GM12872 (cell line): ENCODE results near the gene CD4.

Experiments used
- TF ChIP-seq, protein P1 (sequence below): IDR thresholded peaks from 3 replicates; pipeline ENCODE4 v1.5.1; 2011; ENCODE audit warnings: low read depth, mild to moderate bottlenecking, low read length, moderate library complexity; ENCODE audit not compliant: insufficient read depth

Gene CD4

DNA sequence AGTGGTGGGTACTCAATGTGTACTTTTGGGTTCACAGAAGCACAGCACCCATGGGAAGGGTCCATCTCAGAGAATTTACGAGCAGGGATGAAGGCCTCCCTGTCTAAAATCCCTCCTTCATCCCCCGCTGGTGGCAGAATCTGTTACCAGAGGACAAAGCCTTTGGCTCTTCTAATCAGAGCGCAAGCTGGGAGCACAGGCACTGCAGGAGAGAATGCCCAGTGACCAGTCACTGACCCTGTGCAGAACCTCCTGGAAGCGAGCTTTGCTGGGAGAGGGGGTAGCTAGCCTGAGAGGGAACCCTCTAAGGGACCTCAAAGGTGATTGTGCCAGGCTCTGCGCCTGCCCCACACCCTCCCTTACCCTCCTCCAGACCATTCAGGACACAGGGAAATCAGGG, 30.8 kb downstream of the CD4 start:
- TF ChIP-seq, protein P1, sequence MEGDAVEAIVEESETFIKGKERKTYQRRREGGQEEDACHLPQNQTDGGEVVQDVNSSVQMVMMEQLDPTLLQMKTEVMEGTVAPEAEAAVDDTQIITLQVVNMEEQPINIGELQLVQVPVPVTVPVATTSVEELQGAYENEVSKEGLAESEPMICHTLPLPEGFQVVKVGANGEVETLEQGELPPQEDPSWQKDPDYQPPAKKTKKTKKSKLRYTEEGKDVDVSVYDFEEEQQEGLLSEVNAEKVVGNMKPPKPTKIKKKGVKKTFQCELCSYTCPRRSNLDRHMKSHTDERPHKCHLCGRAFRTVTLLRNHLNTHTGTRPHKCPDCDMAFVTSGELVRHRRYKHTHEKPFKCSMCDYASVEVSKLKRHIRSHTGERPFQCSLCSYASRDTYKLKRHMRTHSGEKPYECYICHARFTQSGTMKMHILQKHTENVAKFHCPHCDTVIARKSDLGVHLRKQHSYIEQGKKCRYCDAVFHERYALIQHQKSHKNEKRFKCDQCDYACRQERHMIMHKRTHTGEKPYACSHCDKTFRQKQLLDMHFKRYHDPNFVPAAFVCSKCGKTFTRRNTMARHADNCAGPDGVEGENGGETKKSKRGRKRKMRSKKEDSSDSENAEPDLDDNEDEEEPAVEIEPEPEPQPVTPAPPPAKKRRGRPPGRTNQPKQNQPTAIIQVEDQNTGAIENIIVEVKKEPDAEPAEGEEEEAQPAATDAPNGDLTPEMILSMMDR, result no peak

DNA sequence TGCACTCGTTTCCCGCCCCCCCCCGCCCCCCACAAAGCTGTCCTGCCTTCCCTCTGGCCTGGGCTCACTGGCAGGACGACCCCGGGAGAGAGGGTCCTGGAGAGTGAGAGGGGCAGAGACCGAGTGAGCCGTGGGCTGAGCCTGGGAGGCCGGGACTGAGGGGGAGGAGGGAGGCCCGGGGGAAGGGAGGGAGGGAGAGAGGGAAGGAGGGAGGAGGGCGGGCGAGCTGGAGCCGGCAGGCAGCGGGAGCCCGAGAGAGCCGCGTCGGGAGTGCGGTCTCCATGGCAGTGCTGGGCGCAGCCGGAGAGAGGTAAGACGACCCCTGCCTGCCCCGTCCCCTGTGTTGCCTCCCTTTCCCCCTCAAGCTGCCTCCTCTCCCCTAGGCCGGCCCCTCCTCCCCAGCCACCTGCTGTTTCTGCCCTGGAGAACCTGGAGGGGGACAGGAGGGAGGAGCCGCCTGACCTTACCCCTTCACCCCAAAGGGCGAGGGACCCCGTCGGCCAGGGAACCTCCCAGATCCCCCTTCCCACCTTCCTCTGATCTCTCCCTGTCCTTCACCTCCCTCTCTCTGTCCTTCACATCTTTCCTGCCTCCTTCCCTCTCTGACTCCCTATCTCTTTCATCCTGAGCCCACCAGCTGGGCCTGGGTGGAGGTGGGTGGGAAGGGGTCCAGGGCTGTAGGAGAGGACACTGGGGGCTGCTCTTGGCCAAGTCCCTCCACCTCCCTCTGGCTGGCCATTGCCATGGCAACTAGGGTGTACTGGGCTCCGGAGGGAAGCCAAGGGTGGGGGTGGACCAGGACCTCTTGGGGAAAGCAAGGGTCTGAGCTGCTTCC, 32.5 kb downstream of the CD4 start, which contains the start of gene GPR162:
Gene GPR162, plus strand, starts transcription at position 231 of the 835 bp plus-strand sequence. CDS start 2,078 bp downstream, outside the sequence.
- TF ChIP-seq, protein P1, result no peak

DNA sequence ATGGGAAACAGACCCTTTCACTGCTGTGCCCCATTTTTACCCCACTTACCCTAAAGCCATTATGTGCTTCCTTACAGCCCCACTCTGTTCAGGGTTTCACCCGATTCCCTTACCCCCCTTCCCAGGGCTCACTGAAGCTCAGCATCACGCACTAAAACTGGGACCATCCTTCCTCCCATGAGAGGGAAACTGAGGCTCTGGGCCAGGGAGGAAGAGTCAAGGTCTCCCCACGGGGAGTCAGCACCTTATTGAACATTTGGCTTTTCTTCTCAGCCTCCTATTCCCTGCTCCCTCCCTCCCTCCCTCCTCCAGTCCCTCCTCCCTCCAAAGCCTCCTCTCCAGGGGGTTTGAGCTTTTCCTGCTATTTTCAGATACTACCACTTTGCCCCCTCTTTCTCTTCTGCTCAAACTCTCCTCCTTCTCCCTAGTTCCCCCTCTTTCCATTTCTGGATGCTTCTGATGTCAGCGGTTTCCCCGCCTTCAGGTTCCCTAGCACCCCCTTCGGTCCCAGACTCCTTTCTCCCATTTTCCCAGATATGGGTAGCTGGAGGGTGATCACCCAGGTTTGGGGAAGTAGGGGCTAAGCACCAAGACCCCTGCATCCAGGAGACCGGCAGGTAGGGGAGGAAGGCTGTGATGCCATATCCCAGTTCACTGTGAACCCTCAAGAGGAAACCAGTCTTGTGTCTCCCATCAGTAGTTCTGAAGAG, 33.3 kb downstream of the CD4 start:
- TF ChIP-seq, protein P1, result no peak

GRCh38 chr12:6823182-6824084, 34.1 kb downstream of the CD4 start:
- TF ChIP-seq, protein P1, result no peak

DNA sequence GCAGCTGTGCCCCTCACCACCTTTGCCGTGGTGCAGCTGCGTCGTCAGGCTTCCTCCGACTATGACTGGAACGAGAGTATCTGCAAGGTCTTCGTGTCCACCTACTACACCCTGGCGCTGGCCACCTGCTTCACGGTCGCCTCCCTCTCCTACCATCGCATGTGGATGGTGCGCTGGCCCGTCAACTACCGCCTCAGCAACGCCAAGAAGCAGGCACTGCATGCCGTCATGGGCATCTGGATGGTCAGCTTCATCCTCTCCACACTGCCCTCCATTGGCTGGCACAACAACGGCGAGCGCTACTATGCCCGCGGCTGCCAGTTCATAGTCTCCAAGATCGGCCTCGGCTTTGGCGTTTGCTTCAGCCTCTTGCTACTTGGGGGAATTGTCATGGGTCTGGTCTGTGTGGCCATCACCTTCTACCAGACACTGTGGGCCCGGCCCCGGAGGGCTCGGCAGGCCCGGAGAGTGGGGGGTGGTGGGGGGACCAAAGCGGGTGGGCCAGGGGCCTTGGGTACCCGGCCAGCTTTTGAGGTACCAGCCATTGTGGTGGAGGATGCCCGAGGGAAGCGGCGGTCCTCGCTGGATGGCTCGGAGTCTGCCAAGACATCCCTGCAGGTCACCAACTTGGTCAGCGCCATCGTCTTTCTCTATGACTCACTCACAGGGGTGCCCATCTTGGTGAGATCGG, 34.9 kb downstream of the CD4 start:
- TF ChIP-seq, protein P1, result no peak

GRCh38 chr12:6824901-6825381, 35.6 kb downstream of the CD4 start:
- TF ChIP-seq, protein P1, result no peak
